Dermis microvascular lymphatic vessel endothelial cell (primary cell): ENCODE results near the gene EBI3. TPM values are rescaled to one million over a fixed set of nuclear protein-coding genes. Genes with fewer than 3 reads are reported as not detected.
"Not testable (repeated sequence)": the region's sequence is repeated elsewhere in the genome, so short reads cannot be mapped to it uniquely, and the experiment has no call there.

Experiments
- DNase-seq, 2 donors: peaks; one replicate each; pipeline versions ENCODE4 v3.0.0 to v3.0.0-alpha.2; 2010; ENCODE audit warnings: low read depth in 2 of 2
- total RNA-seq: library from RNA; depleted of rRNA; stranded (reverse); fragments of >200 nt; gene quantifications from 2 replicates; pipeline ENCODE4 v1.2.1, GENCODE V29; 2014

The EBI3 gene
- total RNA-seq, 1 donor from 2014 or later, result 0.26 TPM

DNA sequence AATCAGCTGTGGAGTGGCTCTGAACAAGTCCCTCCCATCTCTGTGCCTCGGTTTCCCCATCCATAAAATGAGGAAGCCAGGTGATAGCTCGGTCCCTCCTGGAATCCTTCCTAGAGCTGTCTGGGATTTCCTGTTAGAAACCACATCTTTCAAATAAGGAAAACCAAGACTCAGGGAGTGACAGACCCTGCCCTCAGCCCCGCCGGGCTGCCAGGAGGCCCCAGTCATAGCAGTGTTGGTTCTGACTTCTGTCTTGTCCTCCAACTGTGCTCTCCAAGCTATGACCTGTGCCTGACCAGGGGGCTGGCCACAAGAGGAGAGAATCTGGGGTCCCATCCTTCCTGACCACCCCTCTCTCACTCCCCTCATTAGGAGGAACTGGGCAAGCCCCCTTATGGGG is 48.7 kb downstream of the EBI3 start:
- no peak for DNase-seq

DNA sequence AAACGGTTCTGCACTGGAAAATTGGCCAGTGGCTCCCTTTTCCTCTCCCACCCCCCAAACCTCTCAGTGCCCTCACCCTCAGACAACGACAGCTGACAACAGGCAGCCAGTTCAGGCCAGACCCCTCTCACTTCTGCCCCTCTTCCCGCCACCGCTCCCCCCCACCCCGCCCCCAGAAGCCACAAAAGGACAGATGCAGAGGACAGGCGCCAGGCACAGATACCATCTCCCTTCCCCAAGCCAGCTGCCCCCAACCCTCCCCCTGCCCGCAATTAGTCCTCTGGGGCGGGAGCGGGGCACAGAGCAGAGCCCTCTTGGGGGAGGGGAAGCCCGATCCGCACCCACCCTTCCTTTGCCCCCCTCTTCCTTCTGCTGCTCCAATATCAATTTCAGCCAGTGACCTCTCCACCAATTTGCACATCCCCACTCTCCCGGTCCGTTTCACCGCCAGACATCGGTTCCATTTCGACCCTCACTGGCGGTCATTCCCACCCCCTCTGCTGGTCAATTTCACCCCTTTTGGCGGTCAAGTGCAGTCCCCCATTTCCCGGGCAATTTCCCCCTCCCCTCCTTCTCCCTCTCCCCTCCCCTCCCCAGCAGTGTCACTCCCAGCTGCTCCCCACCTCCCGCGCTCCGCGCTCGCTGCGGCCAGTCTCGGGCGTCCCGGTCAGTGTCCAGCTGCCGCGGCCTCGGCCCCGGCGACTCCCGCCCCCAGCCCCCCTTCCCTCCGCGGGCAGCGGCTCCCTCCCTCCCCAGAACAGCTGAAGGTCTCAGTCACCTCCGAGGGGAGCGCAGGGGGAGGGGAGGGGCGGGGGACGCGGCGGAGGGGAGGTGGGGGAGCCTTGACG is 49.3 kb downstream of the EBI3 start, which contains the start of gene SHD:
TSS of gene SHD (plus strand) at position 848 of the 848 bp plus-strand sequence. CDS start 798 bp downstream, outside the sequence.
- DNase-seq, result no peak

DNA sequence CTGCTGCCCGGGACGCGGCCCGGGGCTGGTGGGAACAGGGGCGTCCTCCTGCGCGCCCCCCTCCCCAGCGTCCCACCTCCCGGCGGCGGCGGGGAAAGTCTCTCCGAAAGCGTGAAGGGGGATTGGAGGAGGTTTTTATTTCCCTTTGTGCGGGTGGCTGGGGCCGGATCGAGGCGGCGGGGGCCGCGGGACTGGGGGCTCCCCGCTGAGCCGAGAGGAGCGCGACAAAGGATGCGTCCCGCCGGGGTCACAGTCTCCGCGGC is 49.9 kb downstream of the EBI3 start:
- DNase-seq, result no peak

DNA sequence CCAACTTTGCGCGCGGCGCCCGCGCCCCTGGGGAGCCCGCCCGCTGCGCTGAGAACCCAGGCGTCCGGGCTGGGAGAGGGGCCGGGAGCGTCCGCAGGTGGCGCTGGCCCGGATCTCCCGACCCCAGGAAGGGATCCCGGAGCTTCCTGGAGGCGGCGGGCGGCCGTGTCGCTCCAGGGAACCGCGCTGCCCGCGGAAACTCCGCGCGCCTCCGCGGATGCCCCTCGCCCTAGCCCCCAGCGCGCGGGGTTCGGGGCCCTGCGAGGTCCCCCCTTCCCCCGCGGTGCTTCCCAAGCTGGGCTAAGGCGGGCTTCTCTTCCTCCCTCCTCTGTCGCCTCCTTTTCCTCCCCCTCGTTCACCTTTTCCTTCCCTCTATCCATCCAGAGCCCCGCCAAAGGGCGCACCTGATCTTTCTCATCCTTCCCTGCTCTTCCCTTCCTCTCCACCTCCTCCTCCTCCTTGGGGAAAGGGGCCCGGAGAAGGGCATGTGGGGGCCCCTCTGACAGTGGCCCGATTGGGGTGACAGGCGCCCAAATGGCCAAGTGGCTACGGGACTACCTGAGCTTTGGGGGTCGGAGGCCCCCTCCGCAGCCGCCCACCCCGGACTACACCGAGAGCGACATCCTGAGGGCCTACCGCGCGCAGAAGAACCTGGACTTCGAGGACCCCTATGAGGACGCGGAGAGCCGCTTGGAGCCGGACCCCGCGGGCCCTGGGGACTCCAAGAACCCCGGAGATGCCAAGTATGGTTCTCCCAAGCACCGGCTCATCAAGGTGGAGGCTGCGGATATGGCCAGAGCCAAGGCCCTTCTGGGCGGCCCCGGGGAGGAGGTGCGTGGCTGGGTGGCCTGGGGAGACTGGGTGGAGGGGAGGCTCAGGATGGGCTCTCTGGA is 50.5 kb downstream of the EBI3 start:
- no peak for DNase-seq

DNA sequence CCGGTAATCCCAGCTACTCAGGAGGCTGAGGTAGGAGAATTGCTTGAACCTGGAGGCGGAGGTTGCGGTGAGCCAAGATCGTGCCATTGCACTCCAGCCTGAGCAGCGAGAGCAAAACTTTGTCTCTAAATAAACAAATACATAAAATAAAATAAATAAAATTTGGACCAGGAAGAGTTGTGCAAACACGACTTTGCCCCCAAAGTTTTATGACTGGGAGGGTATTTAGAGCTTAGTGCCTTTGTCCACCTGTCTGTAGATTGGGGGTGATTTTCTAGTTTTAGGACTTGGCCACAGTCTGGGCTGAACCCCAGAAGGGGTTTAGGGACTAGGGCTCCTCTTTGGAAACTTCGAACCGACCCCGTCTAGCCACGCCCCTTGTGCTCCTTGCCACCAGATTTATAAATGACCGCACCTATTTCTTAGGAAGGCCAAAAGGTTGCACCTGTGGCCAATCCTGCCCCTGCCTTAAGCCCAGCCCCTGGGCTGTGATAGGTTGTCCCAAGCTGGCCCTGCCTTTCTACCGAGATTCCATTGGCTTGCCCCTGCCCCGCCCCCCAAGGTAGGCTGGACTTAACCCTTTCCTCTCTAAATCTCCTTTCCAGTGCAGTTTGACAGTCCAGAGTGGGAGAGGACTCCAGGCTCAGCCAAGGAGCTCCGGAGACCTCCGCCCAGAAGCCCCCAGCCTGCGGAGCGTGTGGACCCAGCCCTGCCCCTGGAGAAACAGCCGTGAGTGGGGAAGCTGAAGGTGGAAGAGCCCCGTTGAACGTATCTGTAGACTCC is 55.0 kb downstream of the EBI3 start:
- DNase-seq, result peak in 1 of 2 donors; percentile 17

DNA sequence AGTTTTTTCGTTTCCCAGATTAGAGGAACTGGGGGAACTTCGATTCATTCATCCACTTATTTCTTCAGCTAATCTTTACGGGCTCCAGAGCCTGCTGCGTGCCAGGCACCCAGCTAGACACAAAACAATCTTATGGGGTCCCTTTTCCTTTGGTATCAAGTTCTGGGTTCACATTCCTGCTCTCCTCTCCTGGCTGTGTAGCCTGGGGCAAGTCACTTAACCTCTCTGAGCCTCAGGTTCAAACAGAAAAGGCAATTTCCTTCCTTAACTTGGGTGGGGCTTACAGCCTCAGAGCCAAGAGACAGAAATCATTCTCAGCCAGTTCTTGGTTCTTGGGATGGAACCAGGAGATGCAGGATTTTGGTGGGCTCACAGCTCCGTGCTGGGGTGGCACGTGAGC is 55.7 kb downstream of the EBI3 start:
- DNase-seq, result no peak

DNA sequence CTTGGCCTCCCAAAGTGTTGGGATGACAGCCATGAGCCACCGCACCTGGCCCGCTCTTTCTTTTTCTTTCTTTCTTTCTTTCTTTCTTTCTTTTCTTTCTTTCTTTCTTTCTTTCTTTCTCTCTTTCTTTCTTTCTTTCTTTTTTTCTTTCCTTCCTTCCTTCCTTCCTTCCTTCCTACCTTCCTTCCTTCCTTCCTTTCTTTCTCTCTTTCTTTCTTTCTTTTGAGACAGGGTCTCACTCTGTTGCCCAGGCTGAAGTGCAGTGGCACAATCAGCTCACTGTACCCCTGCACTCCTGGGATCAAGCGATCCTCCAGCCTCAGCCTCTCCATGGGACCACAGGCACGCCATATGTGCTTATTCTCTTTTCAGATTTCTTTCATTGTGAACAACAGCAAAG is 56.8 kb downstream of the EBI3 start:
- not testable (repeated sequence) for DNase-seq

Other genes with a start within 250 kb of the EBI3 start
- 1,892 and 3,249 TPM in 2 replicates for gene EEF2, start 244.1 kb upstream of the EBI3 start, total RNA-seq
- 24.1 and 32.9 TPM in 2 replicates for gene PIAS4, start 221.8 kb upstream of the EBI3 start, total RNA-seq
- gene ZBTB7A, start 162.6 kb upstream of the EBI3 start, total RNA-seq, result 7.2 and 14.2 TPM in 2 replicates
- gene MAP2K2, start 105.4 kb upstream of the EBI3 start, total RNA-seq, result 106 and 159 TPM in 2 replicates
- gene CREB3L3, start 75.9 kb upstream of the EBI3 start, total RNA-seq, result not detected in 2 replicates
- 9.0 and 12.3 TPM in 2 replicates for gene SIRT6, start 47.0 kb upstream of the EBI3 start, total RNA-seq
- 0.13 and 0.38 TPM in 2 replicates for gene ANKRD24, start 46.8 kb upstream of the EBI3 start, total RNA-seq
- gene YJU2, start 17.6 kb downstream of the EBI3 start, total RNA-seq, result 15.3 and 17.4 TPM in 2 replicates
- not detected in 2 replicates for gene SHD, start 49.7 kb downstream of the EBI3 start, total RNA-seq
- not detected in 2 replicates for gene TMIGD2, start 72.9 kb downstream of the EBI3 start, total RNA-seq
- 6.3 and 7.4 TPM in 2 replicates for gene FSD1, start 75.1 kb downstream of the EBI3 start, total RNA-seq
- gene STAP2, start 109.3 kb downstream of the EBI3 start, total RNA-seq, result 28.5 and 38.2 TPM in 2 replicates
- 5.8 and 8.7 TPM in 2 replicates for gene MPND, start 114.0 kb downstream of the EBI3 start, total RNA-seq
- 50.6 and 85.3 TPM in 2 replicates for gene SH3GL1, start 171.0 kb downstream of the EBI3 start, total RNA-seq
- 8.7 and 11.6 TPM in 2 replicates for gene CHAF1A, start 173.1 kb downstream of the EBI3 start, total RNA-seq
- 81.3 and 101 TPM in 2 replicates for gene UBXN6, start 228.3 kb downstream of the EBI3 start, total RNA-seq
- 37.3 and 41.8 TPM in 2 replicates for gene HDGFL2, start 242.8 kb downstream of the EBI3 start, total RNA-seq